Measurements from ENCODE around the gene KCNG2. TPM values are rescaled to one million over a fixed set of nuclear protein-coding genes. Genes with fewer than 3 reads are reported as not detected.

The KCNG2 gene
- total and polyA plus RNA-seq, 9 of the 15 experiments (the other 6 are each of a cell fraction or from before 2014, with no cell fraction given), result not detected

- TF ChIP-seq THAP12 (CRISPR knock-in tag; IDR thresholded peaks at IDR 0.05) (no peak), ATF6 (CRISPR knock-in tag; IDR thresholded peaks at IDR 0.05) (no peak), TCF7 (IDR thresholded peaks at IDR 0.05; ENCODE audit: borderline replicate concordance) (no peak), PKNOX1 (IDR thresholded peaks at IDR 0.05) (no peak), CBFA2T2 (conservative IDR thresholded peaks at IDR 0.05) (no peak), ZNF143 (CRISPR knock-in tag; IDR thresholded peaks at IDR 0.05) (no peak), ZFPM2 (CRISPR knock-in tag; IDR thresholded peaks at IDR 0.05) (no peak), EP300 (IDR thresholded peaks at IDR 0.05; ENCODE audit: low read length) (no peak), SNRNP70 (optimal IDR thresholded peaks at IDR 0.05; ENCODE audit: low read depth, low read length) (no peak), TAF7 (tag; IDR thresholded peaks at IDR 0.05) (no peak), SRSF9 (IDR thresholded peaks at IDR 0.05; ENCODE audit: borderline replicate concordance, low read depth, low read length) (no peak), ZNF707 (CRISPR knock-in tag; conservative IDR thresholded peaks at IDR 0.05) (no peak)
These were observed 4.6 kb downstream of the KCNG2 start (continued) for GRCh38 chr18:79802298-79802697.

All from K562 (cell line).